Measurements from ENCODE around the gene SKAP2. TPM values are rescaled to one million over a fixed set of nuclear protein-coding genes. Genes with fewer than 3 reads are reported as not detected.

SKAP2 gene
- total and polyA plus RNA-seq, 2 experiments from 2014 or later: 2.5 to 4.4 TPM

- H3K4me1 Mint-ChIP-seq: peaks cover 13% of the 10 kb centered on the region; the same call in 2 of the 3 replicates
These were observed 196.8 kb downstream of the SKAP2 start for GRCh38 chr7:26667514-26668133.

GRCh38 chr7:26664735-26665416 lies 199.5 kb downstream of the SKAP2 start:
- peaks cover 11% of the 10 kb centered on the region; the same call in 2 of the 3 replicates for H3K4me1 Mint-ChIP-seq
- H3K27me3 Mint-ChIP-seq (ENCODE audit: insufficient read depth, low read depth, poor library complexity): no peaks in the 10 kb centered on the region
- H3K4me3 ChIP-seq: no peak overlapping the region
- no peak overlapping the region for H3K27ac ChIP-seq (ENCODE audit: low read depth)
- H3K79me2 ChIP-seq (replicated peaks; ENCODE audit: insufficient read depth): no peaks in the 10 kb centered on the region
- peaks cover 6% of the 10 kb centered on the region; the same call in 1 of the 2 replicates for H3K4me1 ChIP-seq (ENCODE audit: insufficient read depth)
- H3K36me3 Mint-ChIP-seq (ENCODE audit: low read depth): no peaks in the 10 kb centered on the region
- H3K9me2 ChIP-seq (ENCODE audit: insufficient read depth): no peaks in the 10 kb centered on the region
- no peak overlapping the region for H3K4me3 Mint-ChIP-seq
- H3K27ac Mint-ChIP-seq: no peak overlapping the region
- no peaks in the 10 kb centered on the region for H3K9me3 Mint-ChIP-seq
- no peak overlapping the region for H2AFZ ChIP-seq
- no peaks in the 10 kb centered on the region for H3K27me3 ChIP-seq (ENCODE audit: insufficient read depth)
- ATAC-seq (no peak), DNase-seq (ENCODE audit: low spot score) (no peak)
- H4K20me1 ChIP-seq (replicated peaks; ENCODE audit: insufficient read depth): no peaks in the 10 kb centered on the region
- no peaks in the 10 kb centered on the region for H3K36me3 ChIP-seq (ENCODE audit: insufficient read depth)
- H3F3A ChIP-seq (replicated peaks; ENCODE audit: low read depth): no peaks in the 10 kb centered on the region
- H3K4me2 ChIP-seq: no peak overlapping the region
- TF ChIP-seq EZH2 (IDR thresholded peaks at IDR 0.05; ENCODE audit: low read depth, unreplicated experiment) (no peak), ZNF331 (CRISPR knock-in tag; IDR thresholded peaks at IDR 0.05; ENCODE audit: low read depth) (no peak), ZNF462 (CRISPR knock-in tag; IDR thresholded peaks at IDR 0.05) (no peak), ZNF114 (CRISPR knock-in tag; IDR thresholded peaks at IDR 0.05) (no peak), EZH2phosphoT487 (IDR thresholded peaks at IDR 0.05; ENCODE audit: unreplicated experiment) (no peak), NANOG (IDR thresholded peaks at IDR 0.05; ENCODE audit: borderline replicate concordance) (no peak), ETS1 (IDR thresholded peaks at IDR 0.05) (no peak)

More at GRCh38 chr7:26667514-26668133, 196.8 kb downstream of the SKAP2 start:
- Histone ChIP-seq H3K27me3 (ENCODE audit: insufficient read depth) (no peaks in the 10 kb centered on the region), H3K4me2 (no peak overlapping the region), H2AFZ (no peak overlapping the region), H3K79me2 (replicated peaks; ENCODE audit: insufficient read depth) (no peaks in the 10 kb centered on the region), H3K27ac (ENCODE audit: low read depth) (no peak overlapping the region), H4K20me1 (replicated peaks; ENCODE audit: insufficient read depth) (no peaks in the 10 kb centered on the region), H3K9me2 (ENCODE audit: insufficient read depth) (no peaks in the 10 kb centered on the region), H3F3A (replicated peaks; ENCODE audit: low read depth) (no peaks in the 10 kb centered on the region), H3K4me3 (no peak overlapping the region), H3K4me1 (ENCODE audit: insufficient read depth) (peaks cover 6% of the 10 kb centered on the region; the same call in 1 of the 2 replicates), H3K36me3 (ENCODE audit: insufficient read depth) (no peaks in the 10 kb centered on the region)
- peak; percentile 99 for ATAC-seq
- Mint-ChIP-seq H3K4me3 (no peak overlapping the region), H3K27ac (peak overlapping the region; percentile 72; the same call in 1 of the 2 replicates), H3K36me3 (ENCODE audit: low read depth) (no peaks in the 10 kb centered on the region), H3K9me3 (no peaks in the 10 kb centered on the region), H3K27me3 (ENCODE audit: insufficient read depth, low read depth, poor library complexity) (no peaks in the 10 kb centered on the region)
- TF ChIP-seq CTCF (conservative IDR thresholded peaks at IDR 0.05; ENCODE audit: low read depth in 2 of 2): peak; percentile 97 to 98
- no peak for TF ChIP-seq ZNF114 (CRISPR knock-in tag; IDR thresholded peaks at IDR 0.05)
- peak; percentile 97 for DNase-seq (ENCODE audit: low spot score)

Data from GM23338 (cell line).